H9 (cell line): ENCODE data around the gene RHBDD1. TPM values are rescaled to one million over a fixed set of nuclear protein-coding genes. Genes with fewer than 3 reads are reported as not detected.

Experiments used
- DNase-seq: peaks from one replicate; pipeline ENCODE4 v3.0.0-alpha.2; 2017
- H2AFZ ChIP-seq: one replicate; pipeline ENCODE4 v1.6.1; 2013; ENCODE audit warnings: mild to moderate bottlenecking, low read length, control low read depth, moderate library complexity
- H2AK5ac ChIP-seq: 2 replicates; pipeline ENCODE4 v1.6.1; 2013; ENCODE audit warnings: low read length, control low read depth, mixed read lengths; ENCODE audit not compliant: insufficient read length
- H2BK120ac ChIP-seq: one replicate; pipeline ENCODE4 v1.6.1; 2013; ENCODE audit warnings: low read depth, mild to moderate bottlenecking, low read length, control low read depth, inconsistent platforms; ENCODE audit not compliant: poor library complexity, severe bottlenecking
- H2BK12ac ChIP-seq: 2 replicates; pipeline ENCODE4 v1.6.1; 2013; ENCODE audit warnings: low read length, control low read depth, mixed read lengths, low read depth; ENCODE audit not compliant: insufficient read length
- H2BK15ac ChIP-seq: 2 replicates; pipeline ENCODE4 v1.6.1; 2013; ENCODE audit warnings: low read depth, low read length, control low read depth
- H2BK20ac ChIP-seq: one replicate; pipeline ENCODE4 v1.6.1; 2013; ENCODE audit warnings: low read depth, mild to moderate bottlenecking, low read length, control low read depth, inconsistent platforms; ENCODE audit not compliant: poor library complexity, severe bottlenecking
- H2BK5ac ChIP-seq: 2 replicates; pipeline ENCODE4 v1.6.1; 2013; ENCODE audit warnings: low read length, control low read depth, mixed read lengths; ENCODE audit not compliant: insufficient read length
- H3K14ac ChIP-seq: 2 replicates; pipeline ENCODE4 v1.6.1; 2013; ENCODE audit warnings: low read length, control low read depth; ENCODE audit not compliant: insufficient read depth
- H3K18ac ChIP-seq: 2 replicates; pipeline ENCODE4 v1.6.1; 2013; ENCODE audit warnings: low read depth, mild to moderate bottlenecking, mixed read lengths, low read length, control low read depth; ENCODE audit not compliant: insufficient read length
- H3K23ac ChIP-seq: 2 replicates; pipeline ENCODE4 v1.6.1; 2013; ENCODE audit warnings: low read length, control low read depth, mixed read lengths, low read depth; ENCODE audit not compliant: insufficient read length
- H3K23me2 ChIP-seq: 2 replicates; pipeline ENCODE4 v1.6.1; 2013; ENCODE audit warnings: low read depth, mild to moderate bottlenecking, mixed read lengths, low read length, control low read depth; ENCODE audit not compliant: insufficient read length, poor library complexity, severe bottlenecking
- H3K27ac ChIP-seq: 2 replicates; pipeline ENCODE4 v1.5.1; 2013; ENCODE audit warnings: low read length, control low read depth, mixed read lengths, low read depth; ENCODE audit not compliant: insufficient read length
- H3K27me3 ChIP-seq: 2 replicates; pipeline ENCODE4 v1.6.1; 2013; ENCODE audit warnings: low read length, control low read depth, inconsistent platforms; ENCODE audit not compliant: insufficient read depth
- H3K4ac ChIP-seq: 2 replicates; pipeline ENCODE4 v1.6.1; 2013; ENCODE audit warnings: low read depth, mild to moderate bottlenecking, control low read depth, inconsistent platforms, low read length, moderate library complexity
- H3K4me1 ChIP-seq: 2 replicates; pipeline ENCODE4 v1.6.1; 2013; ENCODE audit warnings: low read length, control low read depth, inconsistent platforms; ENCODE audit not compliant: insufficient read depth
- H3K4me2 ChIP-seq: 2 replicates; pipeline ENCODE4 v1.6.1; 2013; ENCODE audit warnings: low read length, control low read depth, mixed read lengths; ENCODE audit not compliant: insufficient read length, insufficient read depth
- H3K56ac ChIP-seq: 2 replicates; pipeline ENCODE4 v1.6.1; 2013; ENCODE audit warnings: low read depth, mild to moderate bottlenecking, mixed read lengths, low read length, control low read depth; ENCODE audit not compliant: insufficient read length
- H3K79me1 ChIP-seq: 2 replicates; pipeline ENCODE4 v1.6.1; 2013; ENCODE audit warnings: low read depth, mild to moderate bottlenecking, moderate library complexity, low read length, control low read depth, inconsistent platforms; ENCODE audit not compliant: insufficient read depth, poor library complexity, severe bottlenecking
- H3K79me2 ChIP-seq: 2 replicates; pipeline ENCODE4 v1.6.1; 2013; ENCODE audit warnings: low read length, control low read depth, inconsistent platforms; ENCODE audit not compliant: insufficient read depth
- H3K9ac ChIP-seq: 2 replicates; pipeline ENCODE4 v1.6.1; 2013; ENCODE audit warnings: low read length, control low read depth, mixed read lengths; ENCODE audit not compliant: insufficient read length; ENCODE audit errors: extremely low read depth
- H3K9me3 ChIP-seq: one replicate; pipeline ENCODE4 v1.6.1; 2013; ENCODE audit warnings: low read depth, low read length, inconsistent platforms; ENCODE audit not compliant: control insufficient read depth
- H3T11ph ChIP-seq: one replicate; pipeline ENCODE4 v1.6.1; 2013; ENCODE audit warnings: mild to moderate bottlenecking, low read length, control low read depth, inconsistent platforms
- H4K20me1 ChIP-seq: one replicate; pipeline ENCODE4 v1.6.1; 2013; ENCODE audit not compliant: control insufficient read depth, insufficient read length, insufficient read depth
- H4K5ac ChIP-seq: 2 replicates; pipeline ENCODE4 v1.6.1; 2013; ENCODE audit warnings: low read depth, mild to moderate bottlenecking, mixed read lengths, low read length, control low read depth; ENCODE audit not compliant: insufficient read length
- H4K8ac ChIP-seq: replicated peaks from 2 replicates; pipeline ENCODE4 v1.6.1; 2013; ENCODE audit warnings: low read length, control low read depth, mixed read lengths, low read depth; ENCODE audit not compliant: insufficient read length
- H4K91ac ChIP-seq: 2 replicates; pipeline ENCODE4 v1.6.1; 2013; ENCODE audit warnings: low read depth, mild to moderate bottlenecking, moderate library complexity, mixed read lengths, low read length, control low read depth; ENCODE audit not compliant: insufficient read length
- H3K27ac Mint-ChIP-seq, 3 experiments: 2 replicates in 2 of 3; 3 replicates in 1 of 3; pipeline ENCODE4 v1.8.0; 2020 to 2021; ENCODE audit warnings: mixed read lengths in 3 of 3, mild to moderate bottlenecking in 1 of 3, moderate library complexity in 1 of 3
- H3K27me3 Mint-ChIP-seq: 2 replicates; pipeline ENCODE4 v1.8.0; 2021; ENCODE audit warnings: low read depth, mild to moderate bottlenecking, moderate library complexity, mixed read lengths
- H3K36me3 Mint-ChIP-seq, 3 experiments: 2 replicates in 2 of 3; 3 replicates in 1 of 3; pipeline ENCODE4 v1.8.0; 2020 to 2021; ENCODE audit warnings: low read depth in 3 of 3, mixed read lengths in 3 of 3; ENCODE audit not compliant: insufficient read depth in 1 of 3
- H3K4me1 Mint-ChIP-seq, 2 experiments: 2 replicates each; pipeline ENCODE4 v1.8.0; 2020; ENCODE audit warnings: mixed read lengths in 2 of 2
- H3K4me3 Mint-ChIP-seq, 2 experiments: 2 replicates in 1 of 2; 3 replicates in 1 of 2; pipeline ENCODE4 v1.8.0; 2020 to 2021; ENCODE audit warnings: mild to moderate bottlenecking in 2 of 2, mixed read lengths in 2 of 2, moderate library complexity in 1 of 2
- H3K9me3 Mint-ChIP-seq, 2 experiments: 2 replicates in 1 of 2; 3 replicates in 1 of 2; pipeline ENCODE4 v1.8.0; 2020; ENCODE audit warnings: mild to moderate bottlenecking in 2 of 2, mixed read lengths in 2 of 2, moderate library complexity in 1 of 2
- WGBS: extraction: QIAGEN DNeasy Blood & Tissue Kit; methylation state at CpG from one replicate; pipeline ENCODE4 v1.1.7; 2013; ENCODE audit warnings: missing lambda C conversion rate, low lambda C conversion rate, mixed read lengths; ENCODE audit not compliant: insufficient read length; ENCODE audit errors: extremely low coverage; 5-methylcytosine and 5-hydroxymethylcytosine counted together
- total RNA-seq: library from RNA; stranded (reverse); gene quantifications from 2 replicates; pipeline ENCODE4 v1.2.1, GENCODE V29; 2021
- TF ChIP-seq, protein P1 (sequence below): fragments of 200-600 bp; sonication (generic); conservative IDR thresholded peaks from 3 replicates; pipeline ENCODE4 v1.8.0; 2021; ENCODE audit warnings: antibody characterized with exemption, mild to moderate bottlenecking

Gene RHBDD1
- total RNA-seq, 1 experiment from 2014 or later = 24.9 TPM

DNA sequence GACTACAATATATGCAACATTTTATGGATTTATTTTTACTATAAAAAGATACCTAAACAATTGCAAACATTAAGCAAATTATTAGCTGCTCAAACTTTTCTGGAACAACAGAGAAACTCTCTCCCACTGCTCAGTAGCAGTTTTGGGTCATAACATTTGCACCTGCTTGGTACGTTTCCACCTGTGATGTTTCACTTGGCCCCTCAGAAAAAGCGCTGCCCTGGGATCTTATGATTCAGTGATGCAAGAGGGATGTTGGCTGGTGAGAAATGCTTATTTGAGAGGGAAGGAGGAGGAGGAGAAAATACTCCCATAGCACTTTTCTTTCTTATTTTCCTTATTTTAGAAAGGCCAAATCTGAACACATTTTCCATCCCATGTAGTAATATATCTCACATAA, 45.4 kb upstream of the RHBDD1 start:
- Histone ChIP-seq H3T11ph (no peak overlapping the region), H2BK20ac (no peak overlapping the region), H3K4me2 (peak overlapping the region; percentile 45), H3K23ac (no peak overlapping the region), H2BK15ac (no peak overlapping the region), H3K79me1 (no peaks in the 10 kb centered on the region), H3K27ac (no peak overlapping the region), H3K18ac (no peak overlapping the region), H3K27me3 (no peaks in the 10 kb centered on the region), H4K5ac (no peak overlapping the region), H2AK5ac (no peak overlapping the region), H3K9ac (no peak overlapping the region), H3K23me2 (peaks cover 13% of the 10 kb centered on the region), H3K14ac (no peak overlapping the region), H3K9me3 (no peaks in the 10 kb centered on the region), H3K4me1 (peaks cover 2% of the 10 kb centered on the region; the same call in 1 of the 2 replicates), H4K91ac (no peak overlapping the region), H3K79me2 (peaks cover 3% of the 10 kb centered on the region; the same call in 1 of the 2 replicates), H3K56ac (no peak overlapping the region), H4K8ac (no peak overlapping the region), H2BK120ac (no peak overlapping the region), H2BK5ac (no peak overlapping the region), H3K4ac (no peak overlapping the region), H2BK12ac (no peak overlapping the region), H2AFZ (no peak overlapping the region), H4K20me1 (no peaks in the 10 kb centered on the region)
- TF ChIP-seq, protein P1, sequence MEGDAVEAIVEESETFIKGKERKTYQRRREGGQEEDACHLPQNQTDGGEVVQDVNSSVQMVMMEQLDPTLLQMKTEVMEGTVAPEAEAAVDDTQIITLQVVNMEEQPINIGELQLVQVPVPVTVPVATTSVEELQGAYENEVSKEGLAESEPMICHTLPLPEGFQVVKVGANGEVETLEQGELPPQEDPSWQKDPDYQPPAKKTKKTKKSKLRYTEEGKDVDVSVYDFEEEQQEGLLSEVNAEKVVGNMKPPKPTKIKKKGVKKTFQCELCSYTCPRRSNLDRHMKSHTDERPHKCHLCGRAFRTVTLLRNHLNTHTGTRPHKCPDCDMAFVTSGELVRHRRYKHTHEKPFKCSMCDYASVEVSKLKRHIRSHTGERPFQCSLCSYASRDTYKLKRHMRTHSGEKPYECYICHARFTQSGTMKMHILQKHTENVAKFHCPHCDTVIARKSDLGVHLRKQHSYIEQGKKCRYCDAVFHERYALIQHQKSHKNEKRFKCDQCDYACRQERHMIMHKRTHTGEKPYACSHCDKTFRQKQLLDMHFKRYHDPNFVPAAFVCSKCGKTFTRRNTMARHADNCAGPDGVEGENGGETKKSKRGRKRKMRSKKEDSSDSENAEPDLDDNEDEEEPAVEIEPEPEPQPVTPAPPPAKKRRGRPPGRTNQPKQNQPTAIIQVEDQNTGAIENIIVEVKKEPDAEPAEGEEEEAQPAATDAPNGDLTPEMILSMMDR = no peak
- no peaks in the 10 kb centered on the region for H3K9me3 Mint-ChIP-seq
- H3K27me3 Mint-ChIP-seq = no peaks in the 10 kb centered on the region
- DNase-seq = no peak
- no CpG with 5 or more reads among the region's 2 CpGs for WGBS
- peaks cover 37 to 45% of the 10 kb centered on the region in 2 experiments for H3K4me1 Mint-ChIP-seq
- H3K36me3 Mint-ChIP-seq = peaks cover 18 to 29% (median 21%) of the 10 kb centered on the region in 3 experiments; a peak in 6 of 7 replicates
- peak overlapping the region in 2 of 3 experiments; percentile 96 to 98; a peak in 3 of 7 replicates for H3K27ac Mint-ChIP-seq
- H3K4me3 Mint-ChIP-seq = peak overlapping the region; percentile 75 to 80; a peak in 4 of 5 replicates
